SK-N-SH (cell line): ENCODE measurements around the gene GCH1. TPM values are rescaled to one million over a fixed set of nuclear protein-coding genes. Genes with fewer than 3 reads are reported as not detected.

Experiments used
- CTCF ChIA-PET: fragments of 300-600, 350-600 bp; formaldehyde crosslinking; extraction: SDS; loops from one replicate; lab custom pipeline; 2021; lab: Yijun Ruan, JAX
- POLR2A ChIA-PET: fragments of 350-600 bp; sonication (Branson Sonifier 250); formaldehyde crosslinking; extraction: SDS; loops from one replicate; lab custom pipeline; 2020; ENCODE audit warnings: antibody characterized with exemption, inconsistent platforms; lab: Yijun Ruan, JAX
- DNase-seq: peaks from one replicate; pipeline ENCODE4 v3.0.0; 2012
- H2AFZ ChIP-seq: fragments of 200-600 bp; sonication (generic); 2 replicates; pipeline ENCODE4 v1.8.1; 2016; ENCODE audit warnings: antibody characterized with exemption, mild to moderate bottlenecking, low read depth
- H3F3A ChIP-seq: fragments of 200-600 bp; sonication (generic); replicated peaks from 2 replicates; pipeline ENCODE3; 2016; ENCODE audit warnings: antibody characterized with exemption, mild to moderate bottlenecking; ENCODE audit not compliant: insufficient read depth
- H3K27ac ChIP-seq, 2 experiments: fragments of 200-500 bp in 1 of 2; fragments of 200-600 bp in 1 of 2; sonication (Bioruptor generic) in 1 of 2; sonication (generic), shearing (Covaris generic) in 1 of 2; 2 replicates each; pipeline versions ENCODE4 v1.5.1 to v1.6.1; 2014 to 2016; ENCODE audit warnings: low read depth in 2 of 2, inconsistent platforms in 1 of 2, low read length in 1 of 2, mild to moderate bottlenecking in 1 of 2, mixed read lengths in 1 of 2
- H3K27me3 ChIP-seq: fragments of 200-600 bp; sonication (generic), shearing (Covaris generic); 2 replicates; pipeline ENCODE4 v1.6.1; 2016; ENCODE audit warnings: mixed run types; ENCODE audit not compliant: insufficient read depth
- H3K36me3 ChIP-seq, 2 experiments: fragments of 200-500 bp in 1 of 2; fragments of 200-600 bp in 1 of 2; sonication (Bioruptor generic) in 1 of 2; sonication (generic) in 1 of 2; replicated peaks in 1 of 2; 2 replicates each; pipeline versions ENCODE3 to v1.5.1; 2014 to 2016; ENCODE audit warnings: low read length in 1 of 2, mild to moderate bottlenecking in 1 of 2; ENCODE audit not compliant: insufficient read depth in 2 of 2, control insufficient read depth in 1 of 2
- H3K4me1 ChIP-seq, 2 experiments: fragments of 200-500 bp in 1 of 2; fragments of 200-600 bp in 1 of 2; sonication (Bioruptor generic) in 1 of 2; sonication (generic), shearing (Covaris generic) in 1 of 2; 2 replicates each; pipeline versions ENCODE4 v1.5.1 to v1.6.1; 2014 to 2016; ENCODE audit warnings: low read depth in 1 of 2, low read length in 1 of 2, mixed run types in 1 of 2; ENCODE audit not compliant: insufficient read depth in 2 of 2, control insufficient read depth in 1 of 2
- H3K4me2 ChIP-seq: fragments of 200-600 bp; sonication (generic), shearing (Covaris generic); 2 replicates; pipeline ENCODE4 v1.6.1; 2017; ENCODE audit warnings: mixed run types
- H3K4me3 ChIP-seq, 2 experiments: fragments of 200-500 bp in 1 of 2; fragments of 200-600 bp in 1 of 2; sonication (Bioruptor generic) in 1 of 2; sonication (generic), shearing (Covaris generic) in 1 of 2; 2 replicates each; pipeline versions ENCODE4 v1.5.1 to v1.8.1; 2014 to 2016; ENCODE audit warnings: low read depth in 2 of 2, inconsistent platforms in 1 of 2, low read length in 1 of 2, mild to moderate bottlenecking in 1 of 2, mixed read lengths in 1 of 2, moderate library complexity in 1 of 2
- H3K79me2 ChIP-seq: fragments of 200-600 bp; sonication (generic); 2 replicates; pipeline ENCODE4 v1.8.1; 2017; ENCODE audit warnings: mild to moderate bottlenecking; ENCODE audit not compliant: insufficient read depth
- H3K9ac ChIP-seq: fragments of 200-600 bp; sonication (generic); 2 replicates; pipeline ENCODE4 v1.6.1; 2017; ENCODE audit warnings: mixed run types
- H3K9me2 ChIP-seq: fragments of 200-600 bp; sonication (generic); 2 replicates; pipeline ENCODE4 v1.6.1; 2017; ENCODE audit warnings: mixed run types
- H3K9me3 ChIP-seq: fragments of 200-600 bp; sonication (generic); 2 replicates; pipeline ENCODE4 v1.6.1; 2017; ENCODE audit warnings: mixed run types, mild to moderate bottlenecking, moderate library complexity
- H4K20me1 ChIP-seq: fragments of 200-600 bp; sonication (generic); 2 replicates; pipeline ENCODE4 v1.6.1; 2017; ENCODE audit warnings: mild to moderate bottlenecking, mixed run types; ENCODE audit not compliant: insufficient read depth
- CHD2 ChIP-seq: fragments of 150-350 bp; IDR thresholded peaks from 2 replicates; pipeline ENCODE4 v1.6.1; 2018; ENCODE audit warnings: low read length; ENCODE audit not compliant: partially characterized antibody
- EP300 ChIP-seq, 2 experiments: IDR thresholded peaks; 2 replicates each; pipeline versions ENCODE4 v1.4.0 to v1.6.1; 2012; ENCODE audit warnings: borderline replicate concordance in 1 of 2, low read depth in 1 of 2, low read length in 1 of 2
- FOXJ3 ChIP-seq: sonication (generic); formaldehyde crosslinking; IDR thresholded peaks from 2 replicates; pipeline ENCODE4 v1.5.1; 2020; ENCODE audit warnings: mild to moderate bottlenecking, missing genetic modification reagents
- GABPA ChIP-seq: IDR thresholded peaks from 2 replicates; pipeline ENCODE4 v1.4.0; 2012; ENCODE audit warnings: low read depth, mild to moderate bottlenecking
- GATA2 ChIP-seq: sonication (generic); formaldehyde crosslinking; IDR thresholded peaks from 2 replicates; pipeline ENCODE4 v1.5.0; 2020; ENCODE audit warnings: mild to moderate bottlenecking, missing genetic modification reagents
- MEF2A ChIP-seq: IDR thresholded peaks from 2 replicates; pipeline ENCODE4 v1.4.0; 2012; ENCODE audit warnings: low read depth, borderline replicate concordance
- MXI1 ChIP-seq: IDR thresholded peaks from 2 replicates; pipeline ENCODE4 v1.6.1; 2012; ENCODE audit warnings: mild to moderate bottlenecking, low read depth, low read length, improper control_type of control experiment
- NFIC ChIP-seq: IDR thresholded peaks from 2 replicates; pipeline ENCODE4 v1.4.0; 2012; ENCODE audit warnings: borderline replicate concordance
- NRF1 ChIP-seq: IDR thresholded peaks from 2 replicates; pipeline ENCODE4 v1.6.1; 2012; ENCODE audit warnings: low read depth, mild to moderate bottlenecking, low read length
- RAD21 ChIP-seq: IDR thresholded peaks from 2 replicates; pipeline ENCODE4 v1.6.1; 2012; ENCODE audit warnings: mild to moderate bottlenecking, low read length
- RCOR1 ChIP-seq: fragments of 150-350 bp; IDR thresholded peaks from 2 replicates; pipeline ENCODE4 v1.6.1; 2017; ENCODE audit warnings: antibody characterized with exemption, low read length
- RFX5 ChIP-seq: IDR thresholded peaks from 2 replicates; pipeline ENCODE4 v1.6.1; 2012; ENCODE audit warnings: mild to moderate bottlenecking, improper control_type of control experiment, low read length
- SMC3 ChIP-seq: IDR thresholded peaks from 2 replicates; pipeline ENCODE4 v1.6.1; 2012; ENCODE audit warnings: low read depth, low read length, improper control_type of control experiment
- TAF1 ChIP-seq: IDR thresholded peaks from 2 replicates; pipeline ENCODE4 v1.6.1; 2012; ENCODE audit warnings: low read depth, mild to moderate bottlenecking, low read length, moderate library complexity, borderline replicate concordance
- TEAD4 ChIP-seq: IDR thresholded peaks from 2 replicates; pipeline ENCODE4 v1.4.0; 2012; ENCODE audit warnings: mild to moderate bottlenecking, borderline replicate concordance; ENCODE audit not compliant: insufficient read depth
- YY1 ChIP-seq: IDR thresholded peaks from 2 replicates; pipeline ENCODE4 v1.4.0; 2012; ENCODE audit warnings: low read depth, mild to moderate bottlenecking
- WGBS: methylation state at CpG from one replicate; pipeline ENCODE4 v1.1.6; 2017; ENCODE audit warnings: low lambda C conversion rate; 5-methylcytosine and 5-hydroxymethylcytosine counted together
- polyA plus RNA-seq, 3 experiments: library from polyadenylated mRNA; depleted of rRNA; stranded (reverse); fragments of >200 nt; gene quantifications; 2 replicates each; pipeline ENCODE4 v1.2.3, GENCODE V29; 2012
- TF ChIP-seq, protein P1 (sequence below): fragments of 150-350 bp; IDR thresholded peaks from 2 replicates; pipeline ENCODE4 v1.6.1; 2017; ENCODE audit warnings: antibody characterized with exemption, low read length, low read depth, borderline replicate concordance
- TF ChIP-seq, protein P2 (sequence below): fragments of 150-350 bp; IDR thresholded peaks from 2 replicates; pipeline ENCODE4 v1.6.1; 2016; ENCODE audit warnings: mild to moderate bottlenecking, low read depth, low read length
- TF ChIP-seq, protein P3 (sequence below): IDR thresholded peaks from 2 replicates; pipeline ENCODE4 v1.4.0; 2012; ENCODE audit warnings: low read depth, borderline replicate concordance

The GCH1 gene
- polyA plus RNA-seq, 1 of the 3 experiments (the other 2 are of a cell fraction): 2.2 TPM

DNA sequence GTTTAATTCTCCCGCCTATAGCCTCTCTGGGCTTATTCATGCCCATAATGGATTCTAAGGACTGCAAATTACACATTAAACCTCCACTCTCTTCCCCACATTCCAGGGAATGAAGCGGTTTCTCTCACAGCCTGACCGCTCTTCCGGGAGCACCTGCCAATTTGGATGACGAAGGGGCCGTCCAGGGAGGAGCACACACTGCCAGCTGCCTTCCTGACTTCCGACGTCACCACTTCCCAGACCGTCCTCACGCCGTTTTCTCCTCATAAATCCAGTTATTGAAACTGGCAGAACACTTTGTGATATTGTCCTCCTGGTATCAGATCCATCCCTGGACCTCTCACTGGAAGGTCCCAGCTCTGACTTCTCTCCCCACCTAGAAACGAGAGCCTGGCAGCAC is 87.6 kb downstream of the GCH1 start:
- Histone ChIP-seq H3K4me2 (no peak overlapping the region), H3K4me3 (no peak overlapping the region), H3K4me1 (peaks cover 5 to 63% of the 10 kb centered on the region in 2 experiments; a peak in 3 of 4 replicates), H3K27me3 (no peaks in the 10 kb centered on the region), H2AFZ (no peak overlapping the region), H3K9me3 (no peaks in the 10 kb centered on the region), H3K36me3 (no peaks in the 10 kb centered on the region), H3K79me2 (no peaks in the 10 kb centered on the region), H4K20me1 (no peaks in the 10 kb centered on the region), H3K9ac (no peak overlapping the region), H3K27ac (peak overlapping the region in 1 of 2 experiments; percentile 100; a peak in 2 of 4 replicates), H3F3A (peaks cover 5% of the 10 kb centered on the region), H3K9me2 (no peaks in the 10 kb centered on the region)
- 87% methylated on average over 12 of the region's 12 CpGs for WGBS
- POLR2A ChIA-PET: no interaction called here
- TF ChIP-seq RAD21: no peak
- no peak for TF ChIP-seq RCOR1
- TF ChIP-seq, protein P1, sequence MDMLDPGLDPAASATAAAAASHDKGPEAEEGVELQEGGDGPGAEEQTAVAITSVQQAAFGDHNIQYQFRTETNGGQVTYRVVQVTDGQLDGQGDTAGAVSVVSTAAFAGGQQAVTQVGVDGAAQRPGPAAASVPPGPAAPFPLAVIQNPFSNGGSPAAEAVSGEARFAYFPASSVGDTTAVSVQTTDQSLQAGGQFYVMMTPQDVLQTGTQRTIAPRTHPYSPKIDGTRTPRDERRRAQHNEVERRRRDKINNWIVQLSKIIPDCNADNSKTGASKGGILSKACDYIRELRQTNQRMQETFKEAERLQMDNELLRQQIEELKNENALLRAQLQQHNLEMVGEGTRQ: no peak
- no peak for TF ChIP-seq GABPA
- no peak for TF ChIP-seq NFIC
- TF ChIP-seq MEF2A: no peak
- TF ChIP-seq GATA2 (CRISPR knock-in tag): no peak
- no peak for TF ChIP-seq SMC3
- TF ChIP-seq TAF1: no peak
- no peak for TF ChIP-seq RFX5
- no peak for TF ChIP-seq CHD2
- no peak for TF ChIP-seq MXI1
- no peak for TF ChIP-seq FOXJ3 (CRISPR knock-in tag)
- TF ChIP-seq NRF1: no peak
- TF ChIP-seq, protein P2, sequence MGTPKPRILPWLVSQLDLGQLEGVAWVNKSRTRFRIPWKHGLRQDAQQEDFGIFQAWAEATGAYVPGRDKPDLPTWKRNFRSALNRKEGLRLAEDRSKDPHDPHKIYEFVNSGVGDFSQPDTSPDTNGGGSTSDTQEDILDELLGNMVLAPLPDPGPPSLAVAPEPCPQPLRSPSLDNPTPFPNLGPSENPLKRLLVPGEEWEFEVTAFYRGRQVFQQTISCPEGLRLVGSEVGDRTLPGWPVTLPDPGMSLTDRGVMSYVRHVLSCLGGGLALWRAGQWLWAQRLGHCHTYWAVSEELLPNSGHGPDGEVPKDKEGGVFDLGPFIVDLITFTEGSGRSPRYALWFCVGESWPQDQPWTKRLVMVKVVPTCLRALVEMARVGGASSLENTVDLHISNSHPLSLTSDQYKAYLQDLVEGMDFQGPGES: no peak
- TF ChIP-seq YY1: no peak
- no peak for TF ChIP-seq TEAD4
- TF ChIP-seq, protein P3, sequence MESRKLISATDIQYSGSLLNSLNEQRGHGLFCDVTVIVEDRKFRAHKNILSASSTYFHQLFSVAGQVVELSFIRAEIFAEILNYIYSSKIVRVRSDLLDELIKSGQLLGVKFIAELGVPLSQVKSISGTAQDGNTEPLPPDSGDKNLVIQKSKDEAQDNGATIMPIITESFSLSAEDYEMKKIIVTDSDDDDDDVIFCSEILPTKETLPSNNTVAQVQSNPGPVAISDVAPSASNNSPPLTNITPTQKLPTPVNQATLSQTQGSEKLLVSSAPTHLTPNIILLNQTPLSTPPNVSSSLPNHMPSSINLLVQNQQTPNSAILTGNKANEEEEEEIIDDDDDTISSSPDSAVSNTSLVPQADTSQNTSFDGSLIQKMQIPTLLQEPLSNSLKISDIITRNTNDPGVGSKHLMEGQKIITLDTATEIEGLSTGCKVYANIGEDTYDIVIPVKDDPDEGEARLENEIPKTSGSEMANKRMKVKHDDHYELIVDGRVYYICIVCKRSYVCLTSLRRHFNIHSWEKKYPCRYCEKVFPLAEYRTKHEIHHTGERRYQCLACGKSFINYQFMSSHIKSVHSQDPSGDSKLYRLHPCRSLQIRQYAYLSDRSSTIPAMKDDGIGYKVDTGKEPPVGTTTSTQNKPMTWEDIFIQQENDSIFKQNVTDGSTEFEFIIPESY: no peak
- no peak for TF ChIP-seq EP300 (IDR thresholded peaks at IDR 0.05; ENCODE audit: borderline replicate concordance in 1 of 2, low read depth in 1 of 2, low read length in 1 of 2)
- CTCF ChIA-PET: interaction anchor here (0.8 to 1.6 kb wide), 4 partner anchors 9 to 87 kb away, joined by 4 to 6 read pairs (median 5); partner anchors contain the start of gene GCH1
- no peak for DNase-seq
